NB4 (cell line): ENCODE data around the gene UNC5CL.

Experiments used
- CTCF ChIP-seq: IDR thresholded peaks from one replicate; pipeline ENCODE4 v1.5.1; 2012; ENCODE audit warnings: low read depth, low read length
- POLR2A ChIP-seq: IDR thresholded peaks from 2 replicates; pipeline ENCODE4 v1.6.1; 2011; ENCODE audit warnings: mild to moderate bottlenecking; ENCODE audit not compliant: insufficient read length; ENCODE audit errors: extremely low read depth
- TF ChIP-seq, protein P1 (sequence below): IDR thresholded peaks from 2 replicates; pipeline ENCODE4 v1.6.1; 2011; ENCODE audit warnings: low read depth, low read length

DNA sequence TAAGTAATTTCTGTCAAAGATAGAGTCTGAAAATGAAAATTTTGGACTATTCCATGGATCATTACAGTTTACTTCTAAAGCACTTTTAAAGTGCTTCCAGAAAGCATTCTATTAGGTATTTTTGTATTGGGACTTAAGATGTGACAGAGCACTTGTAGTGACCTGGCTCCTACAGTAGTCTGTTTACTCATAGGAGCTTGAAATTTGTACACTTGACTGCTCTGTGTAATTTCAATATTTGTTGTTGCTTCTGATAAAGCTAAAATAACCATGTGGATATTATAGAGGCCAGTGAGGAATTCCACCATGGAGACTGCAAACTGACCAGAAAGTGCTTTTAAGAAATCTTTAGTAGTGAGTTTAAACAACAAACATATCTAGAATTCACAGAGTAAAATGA, 44.1 kb upstream of the UNC5CL start:
- TF ChIP-seq CTCF (no peak), POLR2A (no peak)
- TF ChIP-seq, protein P1, sequence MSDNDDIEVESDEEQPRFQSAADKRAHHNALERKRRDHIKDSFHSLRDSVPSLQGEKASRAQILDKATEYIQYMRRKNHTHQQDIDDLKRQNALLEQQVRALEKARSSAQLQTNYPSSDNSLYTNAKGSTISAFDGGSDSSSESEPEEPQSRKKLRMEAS = no peak
